Articular chondrocyte of knee joint (primary cell): Measurements from ENCODE around the gene SLC22A24. TPM values are rescaled to one million over a fixed set of nuclear protein-coding genes. Genes with fewer than 3 reads are reported as not detected.

Experiments
- total RNA-seq: library from RNA; depleted of rRNA; stranded (reverse); fragments of >200 nt; gene quantifications from 2 replicates; pipeline ENCODE4 v1.2.3, GENCODE V29; 2012

Gene SLC22A24
- not detected in 2 replicates for total RNA-seq

DNA sequence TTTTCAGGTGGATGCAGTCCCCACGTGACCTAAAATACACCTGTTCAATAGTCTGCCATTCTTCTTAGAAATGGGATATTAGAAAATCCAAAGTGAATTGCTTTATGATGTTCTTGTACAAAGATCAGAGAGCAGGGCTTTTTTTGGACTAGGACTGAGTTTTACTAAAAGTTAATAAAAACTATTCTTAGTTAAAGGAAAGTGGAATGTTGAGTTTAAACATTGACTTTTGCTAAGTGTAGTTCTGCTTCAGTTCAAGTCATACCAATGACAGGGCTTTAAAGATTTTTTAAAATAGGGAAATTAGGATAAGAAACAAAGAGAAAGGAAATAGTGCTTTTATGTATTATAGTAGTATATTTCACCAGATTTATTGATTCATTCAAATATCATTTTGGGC is at the start of gene SLC22A24:
Gene SLC22A24 (minus strand): TSS at position 101 of the 400 bp plus-strand sequence. CDS start 442 bp downstream, outside the sequence.

Other genes starting within 250 kb of the SLC22A24 start
- not detected in 2 replicates for gene CHRM1, start 222.9 kb downstream of the SLC22A24 start, total RNA-seq
- gene SLC22A6, start 159.3 kb downstream of the SLC22A24 start, total RNA-seq = not detected in 2 replicates
- gene SLC22A8, start 128.4 kb downstream of the SLC22A24 start, total RNA-seq = not detected in 2 replicates
- gene SLC22A25, start 99.4 kb upstream of the SLC22A24 start, total RNA-seq = not detected in 2 replicates
- gene SLC22A9, start 225.6 kb upstream of the SLC22A24 start, total RNA-seq = not detected in 2 replicates